ENCODE results near the gene CDK18. TPM values are rescaled to one million over a fixed set of nuclear protein-coding genes. Genes with fewer than 3 reads are reported as not detected.

CDK18 gene
- total and polyA plus RNA-seq, 9 of the 15 experiments (the other 6 are each of a cell fraction or from before 2014, with no cell fraction given), result 0.05 to 0.69 (median 0.17) TPM; not detected in 2

- TF ChIP-seq ASH1L (IDR thresholded peaks at IDR 0.05; ENCODE audit: borderline replicate concordance, low read depth, partially characterized antibody) (no peak), ZNF3 (CRISPR knock-in tag; IDR thresholded peaks at IDR 0.05) (no peak), ZNF41 (CRISPR knock-in tag; conservative IDR thresholded peaks at IDR 0.05) (no peak)
Measured at GRCh38 chr1:205491794-205492193, 12.7 kb upstream of the CDK18 start (continued).

GRCh38 chr1:205492201-205492667 is 12.2 kb upstream of the CDK18 start:
- ATAC-seq (no peak), FAIRE-seq (no peak), DNase-seq (ENCODE audit: extremely low read depth in 1 of 4, low spot score in 3 of 4) (no peak)
- Histone ChIP-seq H4K20me1 (replicated peaks; ENCODE audit: control insufficient read depth, insufficient read depth, low read length) (peaks cover 5% of the 10 kb centered on the region; the same call in 1 of the 2 replicates), H3K27me3 (ENCODE audit: control insufficient read depth in 2 of 2, insufficient read depth in 2 of 2, low read length in 2 of 2) (peaks cover 16 to 60% of the 10 kb centered on the region in 2 experiments; a peak in 4 of 5 replicates), H3K4me2 (ENCODE audit: insufficient read depth, low read length) (no peak overlapping the region), H2AFZ (ENCODE audit: low read depth, low read length) (no peak overlapping the region), H3K27ac (ENCODE audit: extremely low read depth, low read depth, low read length) (no peak overlapping the region), H3K9me3 (replicated peaks; ENCODE audit: control insufficient read depth, insufficient read depth, low read depth, low read length) (no peaks in the 10 kb centered on the region), H3K9ac (ENCODE audit: insufficient read depth in 1 of 2, low read depth in 2 of 2, low read length in 2 of 2) (no peak overlapping the region), H3K79me2 (ENCODE audit: control insufficient read depth, insufficient read depth, low read length) (no peaks in the 10 kb centered on the region), H3K9me1 (ENCODE audit: control insufficient read depth, insufficient read depth, low read length) (no peaks in the 10 kb centered on the region), H3K4me3 (no peak overlapping the region), H3K4me1 (replicated peaks in 1 of 2; ENCODE audit: control insufficient read depth in 2 of 2, insufficient read depth in 2 of 2, low read length in 2 of 2) (peaks cover 4 to 11% of the 10 kb centered on the region in 2 experiments; a peak in 3 of 5 replicates), H3K36me3 (ENCODE audit: control insufficient read depth, insufficient read depth, low read length) (no peaks in the 10 kb centered on the region)
- BruUV-seq (replicated peaks), result no TSS peak
- 3% methylated on average over 2 of the region's 2 CpGs for WGBS (ENCODE audit: insufficient coverage, low coverage, missing lambda C conversion rate)
- ChIA-PET POLR2A (interaction anchor here (1.3 kb wide), 1 partner anchor 25 kb away, joined by 3 read pairs; no protein-coding TSS in a partner anchor), CTCF (ENCODE audit: low intra/inter-chr PET ratio) (no interaction called here)
- intact Hi-C loops (cut with micrococcal nuclease), result no loop called here
- in situ Hi-C loops (cut with MboI), result no loop called here
- TF ChIP-seq ETS1 (conservative IDR thresholded peaks at IDR 0.05; ENCODE audit: control insufficient read depth, low read depth, low read length) (no peak), JUN (IDR thresholded peaks at IDR 0.05; ENCODE audit: borderline replicate concordance, low read depth, low read length) (no peak), JUN (CRISPR knock-in tag; IDR thresholded peaks at IDR 0.05; ENCODE audit: borderline replicate concordance) (no peak), PHF8 (IDR thresholded peaks at IDR 0.05; ENCODE audit: borderline replicate concordance, low read length) (no peak), THAP12 (CRISPR knock-in tag; IDR thresholded peaks at IDR 0.05) (no peak), ZNF589 (CRISPR knock-in tag; IDR thresholded peaks at IDR 0.05; ENCODE audit: low read depth) (no peak), ZNF584 (CRISPR knock-in tag; IDR thresholded peaks at IDR 0.05; ENCODE audit: low read depth) (no peak), KDM2B (CRISPR knock-in tag; IDR thresholded peaks at IDR 0.05) (no peak), KAT8 (IDR thresholded peaks at IDR 0.05; ENCODE audit: low read depth) (no peak), CEBPZ (IDR thresholded peaks at IDR 0.05; ENCODE audit: borderline replicate concordance, low read depth, low read length) (no peak), BHLHE40 (IDR thresholded peaks at IDR 0.05; ENCODE audit: low read length) (no peak), BACH1 (tag; IDR thresholded peaks at IDR 0.05) (no peak)
